MM.1S (cell line): ENCODE measurements around the gene PDCD7.

Experiments
- DNase-seq: peaks from one replicate; pipeline ENCODE4 v3.0.0-alpha.2; 2015
- H2AFZ ChIP-seq: fragments of 300-600 bp; sonication (generic); 2 replicates; pipeline ENCODE4 v1.6.0; 2016; ENCODE audit warnings: antibody characterized with exemption, low read length
- H3F3A ChIP-seq: fragments of 300-600 bp; sonication (generic); 2 replicates; pipeline ENCODE4 v1.6.1; 2016; ENCODE audit warnings: mild to moderate bottlenecking, antibody characterized with exemption, low read length, moderate library complexity, mixed read lengths; ENCODE audit not compliant: insufficient read depth
- H3K27ac ChIP-seq: fragments of 300-600 bp; sonication (generic); 2 replicates; pipeline ENCODE4 v1.5.1; 2016; ENCODE audit warnings: mild to moderate bottlenecking, low read length
- H3K27me3 ChIP-seq: fragments of 300-600 bp; sonication (generic); replicated peaks from 2 replicates; pipeline ENCODE4 v1.6.0; 2016; ENCODE audit warnings: low read length; ENCODE audit not compliant: insufficient read depth
- H3K36me3 ChIP-seq: fragments of 300-600 bp; sonication (generic); replicated peaks from 2 replicates; pipeline ENCODE4 v1.6.1; 2016; ENCODE audit warnings: mild to moderate bottlenecking, low read length, mixed read lengths; ENCODE audit not compliant: insufficient read depth
- H3K4me1 ChIP-seq: fragments of 300-600 bp; sonication (generic); 2 replicates; pipeline ENCODE4 v1.6.1; 2016; ENCODE audit warnings: low read length, mixed read lengths
- H3K4me2 ChIP-seq: fragments of 300-600 bp; sonication (generic); 2 replicates; pipeline ENCODE4 v1.6.0; 2016; ENCODE audit warnings: low read depth, low read length
- H3K4me3 ChIP-seq: fragments of 300-600 bp; sonication (generic); 2 replicates; pipeline ENCODE4 v1.5.1; 2016; ENCODE audit warnings: low read length, mixed read lengths
- H3K79me2 ChIP-seq: fragments of 300-600 bp; sonication (generic); 2 replicates; pipeline ENCODE4 v1.6.1; 2016; ENCODE audit warnings: mixed run types, low read length, mixed read lengths
- H3K9ac ChIP-seq: fragments of 300-600 bp; sonication (generic); 2 replicates; pipeline ENCODE4 v1.6.1; 2016; ENCODE audit warnings: low read length, mixed read lengths
- H3K9me2 ChIP-seq: fragments of 300-600 bp; sonication (generic); replicated peaks from 2 replicates; pipeline ENCODE4 v1.6.1; 2016; ENCODE audit warnings: mild to moderate bottlenecking, low read length, mixed read lengths; ENCODE audit not compliant: insufficient read depth
- H3K9me3 ChIP-seq: fragments of 300-600 bp; sonication (generic); replicated peaks from 2 replicates; pipeline ENCODE4 v1.6.1; 2016; ENCODE audit warnings: mild to moderate bottlenecking, low read length, mixed read lengths; ENCODE audit not compliant: insufficient read depth
- H4K20me1 ChIP-seq: fragments of 300-600 bp; sonication (generic); 2 replicates; pipeline ENCODE4 v1.6.1; 2016; ENCODE audit warnings: mild to moderate bottlenecking, low read length, moderate library complexity, mixed read lengths; ENCODE audit not compliant: insufficient read depth
- CTCF ChIP-seq: fragments of 300-600 bp; sonication (generic); IDR thresholded peaks from 2 replicates; pipeline ENCODE4 v1.5.1; 2016; ENCODE audit warnings: antibody characterized with exemption, low read length, mixed read lengths
- EZH2 ChIP-seq: fragments of 300-600 bp; sonication (generic); optimal IDR thresholded peaks from 2 replicates; pipeline ENCODE3; 2017; ENCODE audit warnings: low read depth, mild to moderate bottlenecking, antibody characterized with exemption, low read length, mixed read lengths
- EZH2phosphoT487 ChIP-seq: fragments of 300-600 bp; sonication (generic); IDR thresholded peaks from 2 replicates; pipeline ENCODE4 v1.6.1; 2018; ENCODE audit warnings: antibody characterized with exemption, low read length

PDCD7 gene

GRCh38 chr15:65175511-65175910, 41.9 kb upstream of the PDCD7 start:
- H3K9ac ChIP-seq, result no peak overlapping the region
- TF ChIP-seq CTCF (no peak), EZH2 (no peak), EZH2phosphoT487 (no peak)
- peaks cover 61% of the 10 kb centered on the region for H3K79me2 ChIP-seq
- DNase-seq, result no peak
- H3F3A ChIP-seq, result no peaks in the 10 kb centered on the region
- no peaks in the 10 kb centered on the region for H3K4me1 ChIP-seq
- H3K4me3 ChIP-seq, result no peak overlapping the region
- peaks cover 13% of the 10 kb centered on the region for H3K36me3 ChIP-seq
- H3K9me2 ChIP-seq, result no peaks in the 10 kb centered on the region
- H3K27me3 ChIP-seq, result no peaks in the 10 kb centered on the region
- H3K9me3 ChIP-seq, result no peaks in the 10 kb centered on the region
- no peak overlapping the region for H2AFZ ChIP-seq
- no peak overlapping the region for H3K4me2 ChIP-seq
- H3K27ac ChIP-seq, result no peak overlapping the region
- H4K20me1 ChIP-seq, result peaks cover 7% of the 10 kb centered on the region; the same call in 1 of the 2 replicates

GRCh38 chr15:65174509-65174908, 40.9 kb upstream of the PDCD7 start:
- H3K36me3 ChIP-seq, result peaks cover 9% of the 10 kb centered on the region
- H4K20me1 ChIP-seq, result peaks cover 7% of the 10 kb centered on the region; the same call in 1 of the 2 replicates
- no peak for DNase-seq
- peaks cover 58% of the 10 kb centered on the region for H3K79me2 ChIP-seq
- no peak for TF ChIP-seq CTCF
- no peak for TF ChIP-seq EZH2
- no peak for TF ChIP-seq EZH2phosphoT487
- H3K4me2 ChIP-seq, result no peak overlapping the region
- H3F3A ChIP-seq, result no peaks in the 10 kb centered on the region
- no peak overlapping the region for H3K9ac ChIP-seq
- no peaks in the 10 kb centered on the region for H3K9me2 ChIP-seq
- H3K4me1 ChIP-seq, result no peaks in the 10 kb centered on the region
- no peaks in the 10 kb centered on the region for H3K27me3 ChIP-seq
- H3K9me3 ChIP-seq, result no peaks in the 10 kb centered on the region
- no peak overlapping the region for H2AFZ ChIP-seq
- H3K4me3 ChIP-seq, result no peak overlapping the region
- H3K27ac ChIP-seq, result no peak overlapping the region

DNA sequence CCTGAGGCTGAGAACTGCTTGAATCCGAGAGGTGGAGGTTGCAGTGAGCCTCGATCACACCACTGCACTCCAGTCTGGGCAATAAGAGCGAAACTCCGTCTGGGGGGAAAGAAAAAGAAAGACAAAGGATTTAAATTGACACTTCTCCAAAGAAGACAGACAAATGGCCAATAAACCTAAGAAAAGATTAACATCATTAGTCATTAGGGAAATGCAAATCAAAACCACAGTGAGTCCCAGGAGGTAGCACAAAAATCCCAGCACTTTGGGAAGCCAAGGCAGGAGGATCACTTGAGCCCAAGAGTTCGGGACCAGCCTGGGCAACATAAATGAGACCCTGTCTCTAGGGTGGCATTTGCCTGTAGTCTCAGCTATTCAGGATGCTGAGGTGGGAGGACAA, 38.9 kb upstream of the PDCD7 start:
- no peak overlapping the region for H3K27ac ChIP-seq
- H3F3A ChIP-seq, result no peaks in the 10 kb centered on the region
- H2AFZ ChIP-seq, result no peak overlapping the region
- peaks cover under 1% of the 10 kb centered on the region for H3K36me3 ChIP-seq
- peaks cover 4% of the 10 kb centered on the region; the same call in 1 of the 2 replicates for H4K20me1 ChIP-seq
- TF ChIP-seq CTCF, result no peak
- TF ChIP-seq EZH2, result no peak
- no peak for TF ChIP-seq EZH2phosphoT487
- no peak for DNase-seq
- H3K79me2 ChIP-seq, result peaks cover 43% of the 10 kb centered on the region
- H3K4me3 ChIP-seq, result no peak overlapping the region
- no peaks in the 10 kb centered on the region for H3K9me2 ChIP-seq
- H3K4me2 ChIP-seq, result no peak overlapping the region
- no peaks in the 10 kb centered on the region for H3K9me3 ChIP-seq
- H3K27me3 ChIP-seq, result no peaks in the 10 kb centered on the region
- no peak overlapping the region for H3K9ac ChIP-seq
- H3K4me1 ChIP-seq, result no peaks in the 10 kb centered on the region
